ENCODE measurements around the gene SLC26A1. TPM values are rescaled to one million over a fixed set of nuclear protein-coding genes. Genes with fewer than 3 reads are reported as not detected.
"Not testable (repeated sequence)": the region's sequence is repeated elsewhere in the genome, so short reads cannot be mapped to it uniquely, and the experiment has no call there.

SLC26A1 gene
- total and polyA plus RNA-seq, 12 donors: 0.06 to 0.66 (median 0.33) TPM; not detected in 8

- WGBS, 2 donors: 58 to 66% methylated on average over 28 of the region's 28 CpGs
- DNase-seq (no peak), ATAC-seq (no peak)
- Histone ChIP-seq H3K4me3 (no peak overlapping the region), H3K36me3 (peaks cover 0 to 17% (median 0%) of the 10 kb centered on the region in 9 donors), H3K9me3 (no peaks in the 10 kb centered on the region), H3K27me3 (no peaks in the 10 kb centered on the region), H3K27ac (no peak overlapping the region), H3K4me1 (peaks cover 0 to 6% (median 0%) of the 10 kb centered on the region in 9 donors)
- TF ChIP-seq CTCF (IDR thresholded peaks at IDR 0.05): no peak
- intact Hi-C loops (cut with DNase I): no loop called here
Observed at GRCh38 chr4:945274-946102, 47.7 kb downstream of the SLC26A1 start.

- not testable (repeated sequence) for H3K27ac ChIP-seq, H3K4me3 ChIP-seq, DNase-seq, H3K9me3 ChIP-seq, H3K27me3 ChIP-seq, ATAC-seq
- intact Hi-C loops (cut with DNase I): loop anchor here in 2 of 10 donors (5.0 to 10.0 kb wide), 3 partner anchors 33 to 255 kb away; partner anchors contain the start of genes DGKQ (in 1 of the 2) and SLC49A3 (in 1 of the 2)
- 87 to 88% methylated on average over 4 of the region's 4 CpGs for WGBS, 2 donors
- H3K36me3 ChIP-seq: peaks cover 0 to 13% (median 0%) of the 10 kb centered on the region in 9 donors
- H3K4me1 ChIP-seq: peaks cover 0 to 21% (median 0%) of the 10 kb centered on the region in 9 donors
Observed at GRCh38 chr4:939508-939907, 53.7 kb downstream of the SLC26A1 start.

Other genes with a start within 250 kb of the SLC26A1 start
- gene CPLX1, start 167.3 kb downstream of the SLC26A1 start, total RNA-seq: 1 to 10 TPM; 1.5 to 4.8 (median 2.2) TPM
- 10 to 100 TPM in 1 of 2 donors, 1 to 10 TPM in 1; 2.1 to 10.8 TPM for gene CPLX1, start 167.3 kb downstream of the SLC26A1 start, polyA plus RNA-seq
- 10 to 100 TPM; 21.0 to 38.1 (median 26.9) TPM for gene GAK, start 61.1 kb downstream of the SLC26A1 start, total RNA-seq
- 100 to 1,000 TPM in 1 of 2 donors, 10 to 100 TPM in 1; 48.6 to 105 TPM for gene GAK, start 61.1 kb downstream of the SLC26A1 start, polyA plus RNA-seq
- 10 to 100 TPM; 15.6 to 27.9 (median 19.0) TPM for gene TMEM175, start 60.9 kb downstream of the SLC26A1 start, total RNA-seq
- 10 to 100 TPM; 16.3 to 49.6 TPM for gene TMEM175, start 60.9 kb downstream of the SLC26A1 start, polyA plus RNA-seq
- gene DGKQ, start 19.8 kb downstream of the SLC26A1 start, total RNA-seq: 1 to 10 TPM; 2.8 to 5.2 (median 3.8) TPM
- 1 to 10 TPM; 3.6 to 4.9 TPM for gene DGKQ, start 19.8 kb downstream of the SLC26A1 start, polyA plus RNA-seq
- gene IDUA, start 6.4 kb downstream of the SLC26A1 start, total RNA-seq: 10 to 100 TPM in 1 of 10 donors, 1 to 10 TPM in 9; 6.0 to 10.4 (median 8.7) TPM
- gene IDUA, start 6.4 kb downstream of the SLC26A1 start, polyA plus RNA-seq: 10 to 100 TPM in 1 of 2 donors, 1 to 10 TPM in 1; 4.6 to 13.3 TPM
- gene FGFRL1, start 18.2 kb upstream of the SLC26A1 start, total RNA-seq: 10 to 100 TPM; 22.0 to 36.6 (median 28.1) TPM
- gene FGFRL1, start 18.2 kb upstream of the SLC26A1 start, polyA plus RNA-seq: 10 to 100 TPM; 17.1 to 24.3 TPM
- gene RNF212, start 120.2 kb upstream of the SLC26A1 start, total RNA-seq: 1 to 10 TPM in 1 of 10 donors, under 1 TPM in 5, not detected in 4; 0.21 to 2.1 (median 0.31) TPM
- under 1 TPM; 0.29 to 0.87 TPM for gene RNF212, start 120.2 kb upstream of the SLC26A1 start, polyA plus RNA-seq
- gene SPON2, start 179.2 kb upstream of the SLC26A1 start, total RNA-seq: 10 to 100 TPM in 7 of 10 donors, 1 to 10 TPM in 3; 5.3 to 25.5 (median 11.6) TPM
- gene SPON2, start 179.2 kb upstream of the SLC26A1 start, polyA plus RNA-seq: 10 to 100 TPM; 14.5 to 40.5 TPM